ENCODE results near the gene LRRC4C. TPM values are rescaled to one million over a fixed set of nuclear protein-coding genes. Genes with fewer than 3 reads are reported as not detected.

LRRC4C gene
- total and polyA plus RNA-seq, 2 donors (not counting 3 experiments of a cell fraction or from before 2014, with no cell fraction given), result not detected

GRCh38 chr11:41456269-41456668 lies 3.2 kb downstream of the LRRC4C start:
- dilution Hi-C loops (cut with MboI; ENCODE audit: extremely low pct_ligation_motif_present, low sequenced_read_pairs), result no loop called here
- POLR2A ChIA-PET, result no interaction called here
- FAIRE-seq, result no peak

More at GRCh38 chr11:41456269-41456668, 3.2 kb downstream of the LRRC4C start:
- H3K36me3 ChIP-seq (ENCODE audit: control insufficient read depth in 2 of 2, extremely low read depth in 1 of 2, insufficient read depth in 2 of 2, low read length in 2 of 2), result no peaks in the 10 kb centered on the region
- no peak for DNase-seq (ENCODE audit: low read depth, low spot score)
- CTCF ChIA-PET, result interaction anchor here (1.4 kb wide), 1 partner anchor 1068 kb away, joined by 3 read pairs; no protein-coding TSS in a partner anchor
- no peaks in the 10 kb centered on the region for H3K9me3 ChIP-seq (replicated peaks; ENCODE audit: control insufficient read depth, insufficient read depth, low read length)
- no peak overlapping the region for H2AFZ ChIP-seq (ENCODE audit: low read depth, low read length)
- TF ChIP-seq POLR2AphosphoS5 (IDR thresholded peaks at IDR 0.05; ENCODE audit: insufficient read depth, low read depth, low read length) (no peak), EZH2 (IDR thresholded peaks at IDR 0.05; ENCODE audit: borderline replicate concordance, low read depth, low read length, severe bottlenecking) (no peak), CTCF (IDR thresholded peaks at IDR 0.05; ENCODE audit: extremely low read depth in 1 of 2, insufficient read depth in 1 of 2, low read depth in 1 of 2, low read length in 2 of 2) (no peak), GATA2 (IDR thresholded peaks at IDR 0.05; ENCODE audit: insufficient read depth, insufficient read length, low read depth, low read length) (no peak), POLR2A (IDR thresholded peaks at IDR 0.05; ENCODE audit: low read depth, low read length) (no peak), MYC (IDR thresholded peaks at IDR 0.05; ENCODE audit: low read depth, low read length) (no peak), FOS (IDR thresholded peaks at IDR 0.05; ENCODE audit: borderline replicate concordance, insufficient read depth, low read length) (no peak), MAX (IDR thresholded peaks at IDR 0.05; ENCODE audit: insufficient read depth, insufficient read length) (no peak), JUN (IDR thresholded peaks at IDR 0.05; ENCODE audit: borderline replicate concordance, insufficient read depth, insufficient read length, low read depth) (no peak)
- H4K20me1 ChIP-seq (replicated peaks; ENCODE audit: control insufficient read depth, extremely low read depth, insufficient read depth, low read length), result no peaks in the 10 kb centered on the region
- H3K9me1 ChIP-seq (replicated peaks; ENCODE audit: control insufficient read depth, extremely low read depth, insufficient read depth, low read length), result no peaks in the 10 kb centered on the region
- H3K9ac ChIP-seq (replicated peaks; ENCODE audit: extremely low read depth, insufficient read depth, low read length), result no peak overlapping the region
- intact Hi-C loops (cut with micrococcal nuclease), result no loop called here
- BruUV-seq (replicated peaks), result no TSS peak
- H3K4me1 ChIP-seq (ENCODE audit: control insufficient read depth, extremely low read depth, insufficient read depth, low read length), result no peaks in the 10 kb centered on the region
- H3K4me3 ChIP-seq (replicated peaks in 1 of 3; ENCODE audit: insufficient read depth in 1 of 3, low read depth in 1 of 3, low read length in 3 of 3), result no peak overlapping the region
- H3K4me2 ChIP-seq (ENCODE audit: insufficient read depth, low read length), result no peak overlapping the region
- no peak overlapping the region for H3K27ac ChIP-seq (ENCODE audit: insufficient read depth, low read depth, low read length)
- H3K27me3 ChIP-seq (ENCODE audit: control insufficient read depth in 2 of 2, insufficient read depth in 2 of 2, low read length in 2 of 2), result peaks cover 0 to 2% of the 10 kb centered on the region in 2 experiments
- no peaks in the 10 kb centered on the region for H3K79me2 ChIP-seq (ENCODE audit: control insufficient read depth, insufficient read depth, low read length)

Data from endothelial cell of umbilical vein (primary cell).